Effector memory CD8-positive, alpha-beta T cell (primary cell): Measurements from ENCODE around the gene KRTAP10-11.
A peak's percentile ranks its signal among the peaks of the same experiment; 100 is the strongest.
"Not testable (repeated sequence)": the region's sequence is repeated elsewhere in the genome, so short reads cannot be mapped to it uniquely, and the experiment has no call there.

Experiments
- ATAC-seq: fragments of 150-1000 bp; cut with Tn5 transposase; replicated peaks from 2 replicates; pipeline ENCODE4 v1.10.0; 2021; ENCODE audit warnings: mild to moderate bottlenecking, moderate library complexity
- DNase-seq, 3 experiments: peaks; one replicate each; pipeline ENCODE4 v3.0.0; 2021
- H3K27ac Mint-ChIP-seq, 2 donors: one replicate each; pipeline ENCODE4 v1.8.0; 2022; ENCODE audit warnings: mild to moderate bottlenecking in 2 of 2, mixed read lengths in 2 of 2, moderate library complexity in 2 of 2
- H3K27me3 Mint-ChIP-seq, 2 donors: one replicate each; pipeline ENCODE4 v1.8.0; 2022; ENCODE audit warnings: mixed read lengths in 2 of 2
- H3K36me3 Mint-ChIP-seq: one replicate; pipeline ENCODE4 v1.8.0; 2022; ENCODE audit warnings: mild to moderate bottlenecking, moderate library complexity, mixed read lengths; ENCODE audit not compliant: insufficient read depth
- H3K4me1 Mint-ChIP-seq, 2 donors: one replicate each; pipeline ENCODE4 v1.8.0; 2022; ENCODE audit warnings: low read depth in 2 of 2, mixed read lengths in 2 of 2
- H3K4me3 Mint-ChIP-seq, 2 donors: one replicate each; pipeline ENCODE4 v1.8.0; 2022; ENCODE audit warnings: mild to moderate bottlenecking in 2 of 2, mixed read lengths in 2 of 2, moderate library complexity in 2 of 2
- H3K9me3 Mint-ChIP-seq, 2 donors: one replicate each; pipeline ENCODE4 v1.8.0; 2022; ENCODE audit warnings: mixed read lengths in 2 of 2

KRTAP10-11 gene

GRCh38 chr21:44618909-44619308 is 27.3 kb upstream of the KRTAP10-11 start:
- Mint-ChIP-seq H3K27ac (peak overlapping the region; percentile 91 to 94), H3K27me3 (no peaks in the 10 kb centered on the region), H3K9me3 (peaks cover 14 to 41% of the 10 kb centered on the region in 2 donors), H3K4me1 (peaks cover 33 to 54% of the 10 kb centered on the region in 2 donors), H3K36me3 (peaks cover 9% of the 10 kb centered on the region), H3K4me3 (peak overlapping the region; percentile 76 to 81)
- ATAC-seq (peak; percentile 99), DNase-seq (peak; percentile 53 to 58 (median 53))

- peaks cover 16 to 45% of the 10 kb centered on the region in 2 donors for H3K9me3 Mint-ChIP-seq
- ATAC-seq (no peak), DNase-seq (no peak)
- peaks cover 5% of the 10 kb centered on the region for H3K36me3 Mint-ChIP-seq
- no peaks in the 10 kb centered on the region for H3K27me3 Mint-ChIP-seq
- H3K27ac Mint-ChIP-seq: peak overlapping the region; percentile 91 to 94
- peak overlapping the region in 1 of 2 donors; percentile 81 for H3K4me3 Mint-ChIP-seq
- H3K4me1 Mint-ChIP-seq: peaks cover 34 to 56% of the 10 kb centered on the region in 2 donors
These were observed 26.3 kb upstream of the KRTAP10-11 start for GRCh38 chr21:44619886-44620285.

- H3K27me3 Mint-ChIP-seq: no peaks in the 10 kb centered on the region
- H3K27ac Mint-ChIP-seq: no peak overlapping the region
- H3K4me3 Mint-ChIP-seq: no peak overlapping the region
- H3K9me3 Mint-ChIP-seq: peaks cover 16 to 45% of the 10 kb centered on the region in 2 donors
- no peak for ATAC-seq
- peaks cover 6% of the 10 kb centered on the region for H3K36me3 Mint-ChIP-seq
- DNase-seq: no peak
- H3K4me1 Mint-ChIP-seq: peaks cover 41 to 55% of the 10 kb centered on the region in 2 donors
These were observed 22.6 kb upstream of the KRTAP10-11 start for GRCh38 chr21:44623575-44623974.

GRCh38 chr21:44625756-44626155 is 20.5 kb upstream of the KRTAP10-11 start:
- peak overlapping the region; percentile 89 to 90 for H3K27ac Mint-ChIP-seq
- ATAC-seq: no peak
- no peak for DNase-seq
- no peaks in the 10 kb centered on the region for H3K27me3 Mint-ChIP-seq
- H3K9me3 Mint-ChIP-seq: peaks cover 18 to 39% of the 10 kb centered on the region in 2 donors
- H3K4me3 Mint-ChIP-seq: peak overlapping the region; percentile 61 to 75
- peaks cover 40 to 54% of the 10 kb centered on the region in 2 donors for H3K4me1 Mint-ChIP-seq
- peaks cover 13% of the 10 kb centered on the region for H3K36me3 Mint-ChIP-seq

- peak overlapping the region; percentile 61 to 75 for H3K4me3 Mint-ChIP-seq
- H3K36me3 Mint-ChIP-seq: peaks cover 13% of the 10 kb centered on the region
- peak overlapping the region; percentile 89 to 90 for H3K27ac Mint-ChIP-seq
- H3K27me3 Mint-ChIP-seq: no peaks in the 10 kb centered on the region
- peaks cover 21 to 42% of the 10 kb centered on the region in 2 donors for H3K9me3 Mint-ChIP-seq
- H3K4me1 Mint-ChIP-seq: peaks cover 42 to 56% of the 10 kb centered on the region in 2 donors
- DNase-seq (peak; percentile 39 to 50 (median 42)), ATAC-seq (peak; percentile 97)
These were observed 20.0 kb upstream of the KRTAP10-11 start for GRCh38 chr21:44626262-44626661.

GRCh38 chr21:44626673-44627143 is 19.5 kb upstream of the KRTAP10-11 start, which contains the start of gene KRTAP10-9:
Gene KRTAP10-9 (plus strand): TSS chr21:44627093. CDS start chr21:44627172, 79 bp downstream.
- H3K27ac Mint-ChIP-seq: peak within 1 kb of the TSS; percentile 89 to 90
- ATAC-seq: no peak
- peaks cover 13% of the 10 kb centered on the region for H3K36me3 Mint-ChIP-seq
- H3K9me3 Mint-ChIP-seq: peaks cover 23 to 46% of the 10 kb centered on the region in 2 donors
- no peak for DNase-seq
- peak within 1 kb of the TSS; percentile 68 to 75 for H3K4me3 Mint-ChIP-seq
- H3K4me1 Mint-ChIP-seq: peaks cover 42 to 56% of the 10 kb centered on the region in 2 donors
- H3K27me3 Mint-ChIP-seq: no peaks in the 10 kb centered on the region

- peaks cover 13% of the 10 kb centered on the region for H3K36me3 Mint-ChIP-seq
- peaks cover 27 to 42% of the 10 kb centered on the region in 2 donors for H3K9me3 Mint-ChIP-seq
- not testable (repeated sequence) for H3K27me3 Mint-ChIP-seq, ATAC-seq, DNase-seq
- H3K27ac Mint-ChIP-seq: peak overlapping the region; percentile 41 to 90
- peak overlapping the region; percentile 12 to 68 for H3K4me3 Mint-ChIP-seq
- peaks cover 41 to 56% of the 10 kb centered on the region in 2 donors for H3K4me1 Mint-ChIP-seq
These were observed 18.9 kb upstream of the KRTAP10-11 start for GRCh38 chr21:44627181-44627822.

GRCh38 chr21:44627831-44628233 is 18.4 kb upstream of the KRTAP10-11 start:
- Mint-ChIP-seq H3K36me3 (peaks cover 13% of the 10 kb centered on the region), H3K9me3 (peaks cover 27 to 38% of the 10 kb centered on the region in 2 donors), H3K27ac (peak overlapping the region; percentile 41 to 90), H3K4me1 (peaks cover 41 to 50% of the 10 kb centered on the region in 2 donors), H3K4me3 (peak overlapping the region; percentile 12 to 68)
- ATAC-seq, DNase-seq, H3K27me3 Mint-ChIP-seq: not testable (repeated sequence)

- no peaks in the 10 kb centered on the region for H3K27me3 Mint-ChIP-seq
- H3K4me1 Mint-ChIP-seq: peaks cover 41 to 43% of the 10 kb centered on the region in 2 donors
- DNase-seq: no peak
- H3K36me3 Mint-ChIP-seq: peaks cover 16% of the 10 kb centered on the region
- peaks cover 21 to 34% of the 10 kb centered on the region in 2 donors for H3K9me3 Mint-ChIP-seq
- H3K27ac Mint-ChIP-seq: peak overlapping the region; percentile 77 to 87
- H3K4me3 Mint-ChIP-seq: no peak overlapping the region
- no peak for ATAC-seq
These were observed 17.4 kb upstream of the KRTAP10-11 start for GRCh38 chr21:44628707-44629391.

GRCh38 chr21:44630440-44630839 is 15.8 kb upstream of the KRTAP10-11 start:
- ATAC-seq: peak; percentile 18
- DNase-seq: no peak
- peaks cover 38 to 40% of the 10 kb centered on the region in 2 donors for H3K4me1 Mint-ChIP-seq
- peak overlapping the region; percentile 58 to 68 for H3K4me3 Mint-ChIP-seq
- H3K9me3 Mint-ChIP-seq: peaks cover 18 to 29% of the 10 kb centered on the region in 2 donors
- H3K27me3 Mint-ChIP-seq: no peaks in the 10 kb centered on the region
- peaks cover 16% of the 10 kb centered on the region for H3K36me3 Mint-ChIP-seq
- peak overlapping the region; percentile 77 to 87 for H3K27ac Mint-ChIP-seq

- Mint-ChIP-seq H3K27me3 (peaks cover 0 to 7% of the 10 kb centered on the region in 2 donors), H3K9me3 (peaks cover 18 to 29% of the 10 kb centered on the region in 2 donors), H3K27ac (no peak overlapping the region), H3K4me1 (peaks cover 24 to 25% of the 10 kb centered on the region in 2 donors), H3K36me3 (peaks cover 10% of the 10 kb centered on the region), H3K4me3 (no peak overlapping the region)
- ATAC-seq (no peak), DNase-seq (no peak)
These were observed 14.1 kb upstream of the KRTAP10-11 start for GRCh38 chr21:44632067-44632466.

- no peak overlapping the region for H3K4me3 Mint-ChIP-seq
- peaks cover 0 to 3% of the 10 kb centered on the region in 2 donors for H3K4me1 Mint-ChIP-seq
- H3K27ac Mint-ChIP-seq: no peak overlapping the region
- ATAC-seq (no peak), DNase-seq (no peak)
- H3K27me3 Mint-ChIP-seq: peaks cover 0 to 35% of the 10 kb centered on the region in 2 donors
- peaks cover 7 to 27% of the 10 kb centered on the region in 2 donors for H3K9me3 Mint-ChIP-seq
- H3K36me3 Mint-ChIP-seq: peaks cover 4% of the 10 kb centered on the region
These were observed 9.8 kb upstream of the KRTAP10-11 start for GRCh38 chr21:44636209-44637017.
